Lung (tissue), 12 donors: Measurements from ENCODE around the gene LTBP1. TPM values are rescaled to one million over a fixed set of nuclear protein-coding genes. Genes with fewer than 3 reads are reported as not detected.

ENCODE experiments used
- ATAC-seq: fragments of 200-7000 bp; cut with Tn5 transposase; one replicate; pipeline ENCODE4 v1.9.1; 2020; ENCODE audit warnings: moderate number of reproducible peaks; ENCODE audit not compliant: insufficient read depth, low FRiP score
- DNase-seq, 3 donors: peaks; one replicate each; pipeline ENCODE4 v3.0.0-alpha.2; 2013 to 2017
- H3K27ac ChIP-seq, 2 donors: one replicate each; pipeline ENCODE4 v1.5.1; 2013; ENCODE audit warnings: mild to moderate bottlenecking in 2 of 2, moderate library complexity in 2 of 2, control low read depth in 1 of 2, inconsistent platforms in 1 of 2, low read depth in 1 of 2, low read length in 1 of 2
- H3K27me3 ChIP-seq, 3 donors: one replicate each; pipeline ENCODE4 v1.5.1; 2013; ENCODE audit warnings: low read length in 2 of 3; ENCODE audit not compliant: control insufficient read depth in 3 of 3, insufficient read depth in 3 of 3
- H3K36me3 ChIP-seq, 4 donors: one replicate each; pipeline ENCODE4 v1.5.1; 2013; ENCODE audit warnings: low read length in 4 of 4, mild to moderate bottlenecking in 1 of 4, moderate library complexity in 1 of 4; ENCODE audit not compliant: control insufficient read depth in 4 of 4, insufficient read depth in 4 of 4
- H3K4me1 ChIP-seq, 5 donors: one replicate each; pipeline ENCODE4 v1.5.1; 2013; ENCODE audit warnings: low read length in 5 of 5, mild to moderate bottlenecking in 2 of 5, moderate library complexity in 1 of 5; ENCODE audit not compliant: control insufficient read depth in 5 of 5, insufficient read depth in 5 of 5
- H3K4me3 ChIP-seq: one replicate; pipeline ENCODE4 v1.5.1; 2013; ENCODE audit warnings: mild to moderate bottlenecking, control low read depth, moderate library complexity
- H3K9ac ChIP-seq, 2 donors: one replicate each; pipeline ENCODE4 v1.5.1; 2013; ENCODE audit warnings: low read length in 2 of 2, control low read depth in 1 of 2; ENCODE audit not compliant: insufficient read depth in 1 of 2
- H3K9me3 ChIP-seq, 4 donors: one replicate each; pipeline ENCODE4 v1.5.1; 2013; ENCODE audit warnings: low read length in 3 of 4, mild to moderate bottlenecking in 1 of 4, moderate library complexity in 1 of 4; ENCODE audit not compliant: control insufficient read depth in 4 of 4, insufficient read depth in 3 of 4
- WGBS, 2 donors: extraction: QIAGEN DNeasy Blood & Tissue Kit; methylation state at CpG; one replicate each; pipeline ENCODE4 v1.1.7; 2013; 5-methylcytosine and 5-hydroxymethylcytosine counted together
- polyA plus RNA-seq, 2 donors: library from polyadenylated mRNA; stranded (reverse); fragments of 200-250 nt; gene quantifications; one replicate each; pipeline ENCODE4 v1.2.1, GENCODE V29; 2013
- total RNA-seq, 2 donors: library from RNA; depleted of rRNA in 1 of 2; stranded (reverse); fragments of >200 nt in 1 of 2; gene quantifications; one replicate each; pipeline ENCODE4 v1.2.1, GENCODE V29; 2014 to 2021
- TF ChIP-seq, protein P1 (sequence below): IDR thresholded peaks from 2 replicates; pipeline ENCODE4 v1.5.1; 2012; ENCODE audit warnings: mild to moderate bottlenecking; ENCODE audit errors: control extremely low read depth, extremely low read depth
- donor health status: control.
- donor health status: control.
- donor health status: Bipolar disorder and iron deficiency.
- donor health status: healthy.
- donor health status: DM: yes; HTN: yes; CAD: no.

Gene LTBP1
- total and polyA plus RNA-seq, 4 donors, result 8.8 to 57.4 (median 28.6) TPM

- no peak for DNase-seq
- 87 to 89% methylated on average over 3 of the region's 3 CpGs for WGBS, 2 donors
- no peak overlapping the region for H3K27ac ChIP-seq
- peaks cover 0 to 4% (median 0%) of the 10 kb centered on the region in 5 donors for H3K4me1 ChIP-seq
- no peaks in the 10 kb centered on the region for H3K36me3 ChIP-seq
- no peak for ATAC-seq
- H3K27me3 ChIP-seq, result no peaks in the 10 kb centered on the region
- H3K9me3 ChIP-seq, result no peaks in the 10 kb centered on the region
- TF ChIP-seq, protein P1, sequence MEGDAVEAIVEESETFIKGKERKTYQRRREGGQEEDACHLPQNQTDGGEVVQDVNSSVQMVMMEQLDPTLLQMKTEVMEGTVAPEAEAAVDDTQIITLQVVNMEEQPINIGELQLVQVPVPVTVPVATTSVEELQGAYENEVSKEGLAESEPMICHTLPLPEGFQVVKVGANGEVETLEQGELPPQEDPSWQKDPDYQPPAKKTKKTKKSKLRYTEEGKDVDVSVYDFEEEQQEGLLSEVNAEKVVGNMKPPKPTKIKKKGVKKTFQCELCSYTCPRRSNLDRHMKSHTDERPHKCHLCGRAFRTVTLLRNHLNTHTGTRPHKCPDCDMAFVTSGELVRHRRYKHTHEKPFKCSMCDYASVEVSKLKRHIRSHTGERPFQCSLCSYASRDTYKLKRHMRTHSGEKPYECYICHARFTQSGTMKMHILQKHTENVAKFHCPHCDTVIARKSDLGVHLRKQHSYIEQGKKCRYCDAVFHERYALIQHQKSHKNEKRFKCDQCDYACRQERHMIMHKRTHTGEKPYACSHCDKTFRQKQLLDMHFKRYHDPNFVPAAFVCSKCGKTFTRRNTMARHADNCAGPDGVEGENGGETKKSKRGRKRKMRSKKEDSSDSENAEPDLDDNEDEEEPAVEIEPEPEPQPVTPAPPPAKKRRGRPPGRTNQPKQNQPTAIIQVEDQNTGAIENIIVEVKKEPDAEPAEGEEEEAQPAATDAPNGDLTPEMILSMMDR, result no peak
- H3K4me3 ChIP-seq, result no peak overlapping the region
- no peak overlapping the region for H3K9ac ChIP-seq
Observed at GRCh38 chr2:32988525-32988924, 41.8 kb downstream of the LTBP1 start.

- no peak overlapping the region for H3K27ac ChIP-seq
- no peaks in the 10 kb centered on the region for H3K9me3 ChIP-seq
- ATAC-seq (no peak), DNase-seq (no peak)
- 0 to 47% methylated on average over 1 of the region's 1 CpG for whole genome bisulfite sequencing, 2 donors
- TF ChIP-seq, protein P1, result no peak
- H3K27me3 ChIP-seq, result no peaks in the 10 kb centered on the region
- no peaks in the 10 kb centered on the region for H3K36me3 ChIP-seq
- peaks cover 0 to 5% (median 0%) of the 10 kb centered on the region in 5 donors for H3K4me1 ChIP-seq
- no peak overlapping the region for H3K4me3 ChIP-seq
- no peak overlapping the region for H3K9ac ChIP-seq
Observed at GRCh38 chr2:32990556-32990955, 43.8 kb downstream of the LTBP1 start.

GRCh38 chr2:32991091-32991845 is 44.5 kb downstream of the LTBP1 start:
- H3K4me3 ChIP-seq, result no peak overlapping the region
- no peak overlapping the region for H3K9ac ChIP-seq
- H3K36me3 ChIP-seq, result no peaks in the 10 kb centered on the region
- H3K4me1 ChIP-seq, result peaks cover 0 to 5% (median 0%) of the 10 kb centered on the region in 5 donors
- no peak for ATAC-seq
- no peaks in the 10 kb centered on the region for H3K27me3 ChIP-seq
- TF ChIP-seq, protein P1, result no peak
- no peaks in the 10 kb centered on the region for H3K9me3 ChIP-seq
- WGBS, 2 donors, result 66 to 85% methylated on average over 6 of the region's 6 CpGs
- no peak overlapping the region for H3K27ac ChIP-seq
- peak in 2 of 3 donors; percentile 11 to 25 for DNase-seq
